Measurements from ENCODE around the gene EXOC6B. TPM values are rescaled to one million over a fixed set of nuclear protein-coding genes. Genes with fewer than 3 reads are reported as not detected.
"Not testable (repeated sequence)": the region's sequence is repeated elsewhere in the genome, so short reads cannot be mapped to it uniquely, and the experiment has no call there.

EXOC6B gene
- total RNA-seq, 1 donor from 2014 or later, result 139 TPM

DNA sequence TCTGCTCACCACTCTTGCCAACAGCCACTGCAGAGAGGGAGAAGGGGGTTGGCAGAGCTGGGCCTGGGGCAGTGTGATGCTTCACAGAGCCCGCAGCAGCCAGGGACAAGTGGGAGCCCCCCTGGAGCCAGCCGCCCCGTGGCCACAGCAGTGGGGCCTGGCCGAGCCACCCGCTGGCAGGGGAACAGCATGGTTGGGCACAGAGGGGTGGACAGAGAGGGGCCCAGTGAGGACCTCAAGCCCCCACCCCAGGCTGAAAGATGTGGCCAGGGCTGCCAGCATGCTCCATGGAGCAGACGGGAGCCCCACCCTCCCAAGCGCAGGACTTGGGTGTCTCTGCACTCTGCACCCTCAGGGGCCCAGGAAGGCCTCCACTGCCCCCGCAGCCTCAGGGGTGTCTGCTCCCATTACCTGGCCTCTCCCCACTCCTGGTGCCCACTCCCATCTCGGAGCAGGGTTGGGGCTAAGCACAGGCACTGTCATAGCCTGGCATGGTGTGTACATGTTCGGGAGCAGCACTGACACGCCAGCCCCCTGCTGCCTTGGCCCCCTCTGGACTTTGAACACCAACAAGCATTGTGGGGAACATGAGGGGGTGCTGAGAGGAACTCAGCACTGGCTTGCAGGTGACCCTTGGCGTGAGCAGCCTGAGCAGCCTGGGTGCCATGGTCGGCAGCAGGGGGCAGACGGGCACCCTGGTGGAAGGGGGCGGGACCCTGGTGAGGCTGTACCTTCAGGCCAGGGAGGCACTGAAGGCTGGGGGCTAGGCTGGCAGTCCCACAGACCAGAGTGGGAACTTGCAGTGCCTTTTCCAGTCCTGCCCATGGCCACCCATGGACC lies 398.6 kb downstream of the EXOC6B start:
- Histone ChIP-seq H3K27ac (replicated peaks) (no peak overlapping the region), H3K36me3 (peaks cover 9% of the 10 kb centered on the region), H3K4me1 (no peaks in the 10 kb centered on the region), H3K4me3 (no peak overlapping the region), H3K9me3 (replicated peaks) (no peaks in the 10 kb centered on the region), H3K27me3 (ENCODE audit: low read depth) (no peaks in the 10 kb centered on the region)
- TF ChIP-seq, protein P1, sequence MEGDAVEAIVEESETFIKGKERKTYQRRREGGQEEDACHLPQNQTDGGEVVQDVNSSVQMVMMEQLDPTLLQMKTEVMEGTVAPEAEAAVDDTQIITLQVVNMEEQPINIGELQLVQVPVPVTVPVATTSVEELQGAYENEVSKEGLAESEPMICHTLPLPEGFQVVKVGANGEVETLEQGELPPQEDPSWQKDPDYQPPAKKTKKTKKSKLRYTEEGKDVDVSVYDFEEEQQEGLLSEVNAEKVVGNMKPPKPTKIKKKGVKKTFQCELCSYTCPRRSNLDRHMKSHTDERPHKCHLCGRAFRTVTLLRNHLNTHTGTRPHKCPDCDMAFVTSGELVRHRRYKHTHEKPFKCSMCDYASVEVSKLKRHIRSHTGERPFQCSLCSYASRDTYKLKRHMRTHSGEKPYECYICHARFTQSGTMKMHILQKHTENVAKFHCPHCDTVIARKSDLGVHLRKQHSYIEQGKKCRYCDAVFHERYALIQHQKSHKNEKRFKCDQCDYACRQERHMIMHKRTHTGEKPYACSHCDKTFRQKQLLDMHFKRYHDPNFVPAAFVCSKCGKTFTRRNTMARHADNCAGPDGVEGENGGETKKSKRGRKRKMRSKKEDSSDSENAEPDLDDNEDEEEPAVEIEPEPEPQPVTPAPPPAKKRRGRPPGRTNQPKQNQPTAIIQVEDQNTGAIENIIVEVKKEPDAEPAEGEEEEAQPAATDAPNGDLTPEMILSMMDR (IDR thresholded peaks at IDR 0.05; ENCODE audit: borderline replicate concordance), result no peak
- no peak for DNase-seq
- intact Hi-C loops (cut with micrococcal nuclease), result no loop called here

DNA sequence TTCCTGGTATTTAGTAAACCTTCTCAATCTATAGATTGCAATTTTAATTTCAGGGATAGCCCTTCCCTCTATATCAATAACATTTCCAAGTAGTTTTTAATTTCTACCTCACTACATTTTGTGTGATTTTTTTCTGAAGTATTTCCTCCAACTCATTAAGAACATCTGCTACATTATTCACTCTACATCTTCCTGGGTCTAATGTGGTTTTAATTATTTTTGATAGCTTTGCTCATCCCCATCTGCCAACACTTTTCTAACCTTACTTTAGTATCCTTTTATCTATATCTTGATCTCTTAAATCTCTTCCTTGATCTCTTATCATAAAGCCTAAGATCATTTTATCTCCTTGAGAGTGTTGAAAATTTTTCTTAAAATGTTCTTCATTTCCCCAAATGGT lies 399.8 kb downstream of the EXOC6B start:
- Histone ChIP-seq H3K4me3 (no peak overlapping the region), H3K27me3 (ENCODE audit: low read depth) (no peaks in the 10 kb centered on the region), H3K4me1 (no peaks in the 10 kb centered on the region), H3K36me3 (peaks cover 18% of the 10 kb centered on the region), H3K9me3 (replicated peaks) (peaks cover 12% of the 10 kb centered on the region), H3K27ac (replicated peaks) (no peak overlapping the region)
- intact Hi-C loops (cut with micrococcal nuclease), result no loop called here
- DNase-seq, result no peak
- TF ChIP-seq, protein P1 (IDR thresholded peaks at IDR 0.05; ENCODE audit: borderline replicate concordance), result no peak

DNA sequence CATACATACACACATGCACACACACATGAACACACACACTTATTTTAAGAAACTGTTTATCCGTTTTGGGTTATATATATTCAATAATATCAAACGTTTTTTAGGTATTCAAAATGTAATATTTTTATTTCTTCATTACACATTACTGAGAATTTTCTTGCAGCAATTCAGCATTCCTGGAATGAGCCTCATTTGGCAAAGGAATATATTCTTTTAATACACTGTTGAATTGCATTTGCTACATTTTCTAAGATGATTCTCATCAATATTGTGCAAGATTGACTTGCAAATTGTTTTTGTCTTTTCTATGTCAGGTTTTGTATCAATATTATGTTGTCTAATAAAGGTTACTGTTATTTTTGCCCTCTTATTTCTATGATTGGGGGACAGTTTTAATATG lies 402.1 kb downstream of the EXOC6B start:
- intact Hi-C loops (cut with micrococcal nuclease), result no loop called here
- H3K4me1 ChIP-seq, result no peaks in the 10 kb centered on the region
- H3K27ac ChIP-seq (replicated peaks), result no peak overlapping the region
- DNase-seq, result no peak
- TF ChIP-seq, protein P1 (IDR thresholded peaks at IDR 0.05; ENCODE audit: borderline replicate concordance), result no peak
- H3K36me3 ChIP-seq, result peaks cover 18% of the 10 kb centered on the region
- peaks cover 31% of the 10 kb centered on the region for H3K9me3 ChIP-seq (replicated peaks)
- no peak overlapping the region for H3K4me3 ChIP-seq
- H3K27me3 ChIP-seq (ENCODE audit: low read depth), result no peaks in the 10 kb centered on the region

DNA sequence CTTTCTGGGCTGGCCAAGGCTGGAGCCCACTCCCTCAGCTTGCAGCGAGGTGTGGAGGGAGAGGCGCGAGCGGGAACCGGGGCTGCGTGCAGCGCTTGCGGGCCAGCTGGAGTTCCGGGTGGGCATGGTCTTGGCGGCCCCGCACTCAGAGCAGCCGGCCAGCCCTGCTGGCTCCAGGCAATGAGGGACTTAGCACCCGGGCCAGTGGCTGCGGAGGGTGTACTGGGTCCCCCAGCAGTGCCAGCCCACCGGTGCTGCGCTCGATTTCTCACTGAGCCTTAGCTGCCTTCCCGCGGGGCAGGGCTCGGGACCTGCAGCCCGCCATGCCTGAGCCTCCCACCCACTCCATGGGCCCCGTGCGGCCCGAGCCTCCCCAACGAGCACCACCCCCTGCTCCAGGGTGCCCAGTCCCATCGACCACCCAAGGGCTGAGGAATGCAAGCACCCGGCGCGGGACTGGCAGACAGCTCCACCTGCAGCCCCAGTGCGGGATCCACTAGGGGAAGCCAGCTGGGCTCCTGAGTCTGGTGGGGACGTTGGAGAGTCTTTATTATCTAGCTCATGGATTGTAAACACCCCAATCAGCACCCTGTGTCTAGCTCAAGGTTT lies 404.0 kb downstream of the EXOC6B start:
- H3K4me3 ChIP-seq; intact Hi-C loops (cut with micrococcal nuclease); H3K27ac ChIP-seq (replicated peaks); H3K27me3 ChIP-seq (ENCODE audit: low read depth); H3K4me1 ChIP-seq; DNase-seq: not testable (repeated sequence)
- Histone ChIP-seq H3K9me3 (replicated peaks) (peaks cover 31% of the 10 kb centered on the region), H3K36me3 (peaks cover 18% of the 10 kb centered on the region)

DNA sequence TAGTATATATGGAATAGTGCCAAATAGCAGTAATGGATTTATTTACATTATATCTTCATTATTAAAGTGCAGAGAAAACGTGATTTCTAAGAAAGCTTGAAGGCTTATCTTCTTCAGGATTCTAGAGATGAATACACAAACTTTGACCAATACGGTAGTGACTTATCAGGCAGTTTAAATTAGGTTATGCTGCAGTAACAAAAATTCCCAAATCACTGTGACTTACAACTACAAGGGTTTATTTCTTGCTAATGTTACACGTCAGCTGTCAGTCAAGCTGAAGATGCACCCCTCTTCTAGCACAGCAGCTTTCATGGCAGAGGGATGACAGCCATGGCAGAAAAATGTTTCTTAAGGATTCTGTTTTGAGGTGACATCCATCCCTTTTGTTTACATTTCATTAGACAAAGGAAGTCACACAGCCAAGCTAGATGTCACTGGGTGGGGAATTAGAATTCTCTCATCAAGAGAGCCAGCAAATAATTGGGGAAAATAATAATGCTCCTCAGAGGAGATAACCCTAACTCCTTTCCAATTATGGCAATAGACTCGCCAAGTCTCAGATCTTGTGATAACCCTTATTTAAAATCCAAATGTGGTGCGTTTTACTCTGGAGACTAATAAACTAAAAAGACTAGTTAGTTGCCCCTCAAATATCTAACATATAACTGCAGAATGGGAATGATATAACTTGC lies 409.9 kb downstream of the EXOC6B start:
- DNase-seq, result no peak
- no peak overlapping the region for H3K27ac ChIP-seq (replicated peaks)
- peaks cover 6% of the 10 kb centered on the region for H3K4me1 ChIP-seq
- H3K27me3 ChIP-seq (ENCODE audit: low read depth), result no peaks in the 10 kb centered on the region
- peaks cover 19% of the 10 kb centered on the region for H3K9me3 ChIP-seq (replicated peaks)
- intact Hi-C loops (cut with micrococcal nuclease), result no loop called here
- TF ChIP-seq, protein P1 (IDR thresholded peaks at IDR 0.05; ENCODE audit: borderline replicate concordance), result no peak
- no peaks in the 10 kb centered on the region for H3K36me3 ChIP-seq
- H3K4me3 ChIP-seq, result no peak overlapping the region

All from left ventricle myocardium inferior (tissue), 1 donor.